ENCODE measurements around the gene LSM14B. TPM values are rescaled to one million over a fixed set of nuclear protein-coding genes. Genes with fewer than 3 reads are reported as not detected.
"Not testable (repeated sequence)": the region's sequence is repeated elsewhere in the genome, so short reads cannot be mapped to it uniquely, and the experiment has no call there.

Gene LSM14B
- total and polyA plus RNA-seq, 7 donors: 26.4 to 67.0 (median 54.2) TPM

- no peaks in the 10 kb centered on the region for H3K4me1 ChIP-seq
- H3K27me3 ChIP-seq (ENCODE audit: insufficient read depth in 3 of 3, low read length in 2 of 3): peaks cover 0 to 7% (median 0%) of the 10 kb centered on the region in 3 donors
- 90 to 94% (median 93%) methylated on average over 5 of the region's 5 CpGs for WGBS, 3 donors
- intact Hi-C loops (cut with DNase I): no loop called here
- no peak overlapping the region for H3K27ac ChIP-seq
- no peak overlapping the region for H3K4me3 ChIP-seq
- no peak for TF ChIP-seq CTCF (IDR thresholded peaks at IDR 0.05)
- H3K9me3 ChIP-seq: peaks cover 40% of the 10 kb centered on the region
- no peaks in the 10 kb centered on the region for H3K36me3 ChIP-seq (ENCODE audit: insufficient read depth in 1 of 2, low read depth in 1 of 2)
- DNase-seq: no peak
- no peak for ATAC-seq
These were observed 16.7 kb upstream of the LSM14B start for GRCh38 chr20:62105592-62105991.

- Histone ChIP-seq H3K36me3 (ENCODE audit: insufficient read depth in 1 of 2, low read depth in 1 of 2) (no peaks in the 10 kb centered on the region), H3K4me3 (no peak overlapping the region), H3K9me3 (peaks cover 56% of the 10 kb centered on the region), H3K27ac (no peak overlapping the region), H3K4me1 (no peaks in the 10 kb centered on the region), H3K27me3 (ENCODE audit: insufficient read depth in 3 of 3, low read length in 2 of 3) (no peaks in the 10 kb centered on the region)
- ATAC-seq (no peak), DNase-seq (no peak)
- intact Hi-C loops (cut with DNase I): no loop called here
- WGBS, 3 donors: 84 to 90% (median 85%) methylated on average over 6 of the region's 6 CpGs
- no peak for TF ChIP-seq CTCF (IDR thresholded peaks at IDR 0.05)
These were observed 11.1 kb upstream of the LSM14B start for GRCh38 chr20:62111148-62111547.

GRCh38 chr20:62112368-62112767 is 9.9 kb upstream of the LSM14B start:
- Histone ChIP-seq H3K9me3 (peaks cover 52% of the 10 kb centered on the region), H3K27ac (no peak overlapping the region), H3K4me1 (peaks cover 3% of the 10 kb centered on the region), H3K27me3 (ENCODE audit: insufficient read depth in 3 of 3, low read length in 2 of 3) (no peaks in the 10 kb centered on the region), H3K4me3 (no peak overlapping the region), H3K36me3 (ENCODE audit: insufficient read depth in 1 of 2, low read depth in 1 of 2) (no peaks in the 10 kb centered on the region)
- DNase-seq (no peak), ATAC-seq (no peak)
- no peak for TF ChIP-seq CTCF (IDR thresholded peaks at IDR 0.05)
- 91 to 94% (median 94%) methylated on average over 6 of the region's 6 CpGs for WGBS, 3 donors
- intact Hi-C loops (cut with DNase I): no loop called here

GRCh38 chr20:62114894-62115293 is 7.4 kb upstream of the LSM14B start:
- Histone ChIP-seq H3K9me3 (peaks cover 27% of the 10 kb centered on the region), H3K27me3 (ENCODE audit: insufficient read depth in 3 of 3, low read length in 2 of 3) (no peaks in the 10 kb centered on the region), H3K36me3 (ENCODE audit: insufficient read depth in 1 of 2, low read depth in 1 of 2) (no peaks in the 10 kb centered on the region), H3K4me3 (no peak overlapping the region), H3K27ac (no peak overlapping the region), H3K4me1 (peaks cover 25% of the 10 kb centered on the region)
- intact Hi-C loops (cut with DNase I): loop anchor here in 1 of 2 donors (5.0 kb wide), 1 partner anchor 33 kb away; no protein-coding TSS in a partner anchor
- WGBS, 3 donors: 44 to 63% (median 52%) methylated on average over 7 to 8 of the region's 8 CpGs
- TF ChIP-seq CTCF (IDR thresholded peaks at IDR 0.05): no peak
- DNase-seq: no peak
- ATAC-seq: no peak

GRCh38 chr20:62115800-62116407 is 6.4 kb upstream of the LSM14B start:
- Histone ChIP-seq H3K4me1 (peaks cover 36% of the 10 kb centered on the region), H3K9me3 (peaks cover 20% of the 10 kb centered on the region)
- ATAC-seq; DNase-seq; H3K27ac ChIP-seq; H3K27me3 ChIP-seq (ENCODE audit: insufficient read depth in 3 of 3, low read length in 2 of 3); H3K4me3 ChIP-seq; H3K36me3 ChIP-seq (ENCODE audit: insufficient read depth in 1 of 2, low read depth in 1 of 2): not testable (repeated sequence)
- WGBS, 3 donors: 82 to 87% (median 85%) methylated on average over 6 to 7 of the region's 7 CpGs
- intact Hi-C loops (cut with DNase I): loop anchor here in 1 of 2 donors (5.0 kb wide), 1 partner anchor 34 kb away; no protein-coding TSS in a partner anchor
